HCT116 (cell line): ENCODE data around the gene KIF26B. TPM values are rescaled to one million over a fixed set of nuclear protein-coding genes. Genes with fewer than 3 reads are reported as not detected.

Experiments
- ATAC-seq: fragments of 200-7000 bp; cut with Tn5 transposase; 2 replicates; pipeline ENCODE4 v1.9.1; 2020; ENCODE audit warnings: mild to moderate bottlenecking, moderate library complexity
- BruUV-seq: library from RNA; stranded (reverse); fragments of 400-500 nt; replicated peaks from 2 replicates; lab custom pipeline; 2021; lab: Mats Ljungman, UMichigan
- CTCF ChIA-PET: fragments of 300-600 bp; sonication (Branson Sonifier 250); formaldehyde crosslinking; loops from one replicate; lab custom pipeline; 2021; ENCODE audit warnings: antibody characterized with exemption; lab: Charles Lee
- POLR2A ChIA-PET: fragments of 300-600, 350-600 bp; sonication (Branson Sonifier 250); formaldehyde crosslinking; loops from one replicate; lab custom pipeline; 2021; ENCODE audit warnings: antibody characterized with exemption; lab: Charles Lee
- RAD21 ChIA-PET, 2 experiments: fragments of 300-600 bp; sonication (Branson Sonifier 250); formaldehyde crosslinking; loops; one replicate each; lab custom pipeline; 2023; ENCODE audit warnings: low total read pairs in 2 of 2; ENCODE audit not compliant: uncharacterized antibody in 2 of 2, unreplicated experiment in 2 of 2, low non-redundant PET in 1 of 2; lab: Charles Lee
- DNase-seq: peaks from one replicate; pipeline ENCODE4 v3.0.0-alpha.2; 2010; ENCODE audit warnings: low read depth, low spot score
- H2AFZ ChIP-seq: fragments of 200-600 bp; shearing (Covaris generic), sonication (generic); 2 replicates; pipeline ENCODE4 v1.6.1; 2017; ENCODE audit warnings: low read depth, mixed run types, mixed read lengths, antibody characterized with exemption, low read length; ENCODE audit not compliant: poor library complexity, severe bottlenecking
- H3K27ac ChIP-seq: 2 replicates; pipeline ENCODE4 v1.5.1; 2012; ENCODE audit warnings: low read depth, low read length
- H3K27me3 ChIP-seq: fragments of 200-600 bp; sonication (generic); 2 replicates; pipeline ENCODE4 v1.6.1; 2016; ENCODE audit warnings: mixed run types, low read length, mixed read lengths; ENCODE audit not compliant: insufficient read depth
- H3K36me3 ChIP-seq, 2 experiments: fragments of 200-500 bp in 1 of 2; fragments of 200-600 bp in 1 of 2; sonication (Bioruptor generic) in 1 of 2; sonication (generic) in 1 of 2; 2 replicates each; pipeline versions ENCODE4 v1.5.1 to v1.6.1; 2014 to 2016; ENCODE audit warnings: low read length in 2 of 2, inconsistent platforms in 1 of 2, mixed read lengths in 1 of 2, mixed run types in 1 of 2; ENCODE audit not compliant: insufficient read depth in 2 of 2, control insufficient read depth in 1 of 2
- H3K4me1 ChIP-seq, 2 experiments: fragments of 200-600 bp in 1 of 2; sonication (generic) in 1 of 2; 2 replicates each; pipeline versions ENCODE4 v1.5.1 to v1.6.1; 2012 to 2017; ENCODE audit warnings: low read length in 2 of 2, inconsistent platforms in 1 of 2, mild to moderate bottlenecking in 1 of 2, mixed read lengths in 1 of 2, mixed run types in 1 of 2, moderate library complexity in 1 of 2; ENCODE audit not compliant: insufficient read depth in 2 of 2, control insufficient read depth in 1 of 2
- H3K4me2 ChIP-seq: fragments of 200-600 bp; sonication (generic); 2 replicates; pipeline ENCODE4 v1.6.1; 2017; ENCODE audit warnings: mixed run types, low read length, mixed read lengths
- H3K4me3 ChIP-seq, 2 experiments: fragments of 200-600 bp in 1 of 2; sonication (generic) in 1 of 2; replicated peaks in 1 of 2; 2 replicates each; pipeline ENCODE4 v1.5.1; 2011 to 2016; ENCODE audit warnings: low read length in 2 of 2, control low read depth in 1 of 2, low read depth in 1 of 2, mild to moderate bottlenecking in 1 of 2, mixed read lengths in 1 of 2, mixed run types in 1 of 2
- H3K79me2 ChIP-seq: fragments of 200-600 bp; sonication (generic); 2 replicates; pipeline ENCODE4 v1.6.1; 2017; ENCODE audit warnings: mild to moderate bottlenecking, mixed run types, low read length, moderate library complexity, mixed read lengths; ENCODE audit not compliant: insufficient read depth
- H3K9ac ChIP-seq: fragments of 200-600 bp; sonication (generic); 2 replicates; pipeline ENCODE4 v1.6.1; 2016; ENCODE audit warnings: low read length, mixed read lengths
- H3K9me2 ChIP-seq: fragments of 200-600 bp; sonication (generic), shearing (Covaris generic); 2 replicates; pipeline ENCODE4 v1.6.1; 2017; ENCODE audit warnings: mixed run types, mild to moderate bottlenecking, moderate library complexity; ENCODE audit not compliant: insufficient read depth
- H3K9me3 ChIP-seq, 2 experiments: fragments of 200-500 bp in 1 of 2; fragments of 200-600 bp in 1 of 2; sonication (Bioruptor generic) in 1 of 2; sonication (generic) in 1 of 2; 2 replicates each; pipeline ENCODE4 v1.6.1; 2014 to 2017; ENCODE audit warnings: low read length in 2 of 2, mixed read lengths in 2 of 2, inconsistent platforms in 1 of 2, low read depth in 1 of 2, mild to moderate bottlenecking in 1 of 2, mixed run types in 1 of 2, moderate library complexity in 1 of 2; ENCODE audit not compliant: control insufficient read depth in 1 of 2, insufficient read depth in 1 of 2
- H4K20me1 ChIP-seq: fragments of 200-600 bp; sonication (generic), shearing (Covaris generic); 2 replicates; pipeline ENCODE4 v1.6.1; 2017; ENCODE audit warnings: mixed run types, mild to moderate bottlenecking, moderate library complexity; ENCODE audit not compliant: insufficient read depth
- CEBPB ChIP-seq: IDR thresholded peaks from 2 replicates; pipeline ENCODE4 v1.6.1; 2012; ENCODE audit warnings: low read depth
- EZH2 ChIP-seq: fragments of 200-600 bp; sonication (generic); IDR thresholded peaks from 2 replicates; pipeline ENCODE4 v1.6.1; 2017; ENCODE audit warnings: antibody characterized with exemption, mixed run types
- EZH2phosphoT487 ChIP-seq: fragments of 200-600 bp; IDR thresholded peaks from 2 replicates; pipeline ENCODE4 v1.6.1; 2018; ENCODE audit warnings: antibody characterized with exemption, borderline replicate concordance
- FOSL1 ChIP-seq: IDR thresholded peaks from 2 replicates; pipeline ENCODE4 v1.6.1; 2012; ENCODE audit warnings: low read depth
- RAD21 ChIP-seq: IDR thresholded peaks from 2 replicates; pipeline ENCODE4 v1.6.1; 2012; ENCODE audit warnings: low read depth, mild to moderate bottlenecking
- SP1 ChIP-seq: IDR thresholded peaks from 2 replicates; pipeline ENCODE4 v1.6.1; 2012; ENCODE audit warnings: low read depth
- YY1 ChIP-seq: IDR thresholded peaks from 2 replicates; pipeline ENCODE4 v1.6.1; 2011; ENCODE audit warnings: low read length, low read depth, moderate library complexity, mild to moderate bottlenecking; ENCODE audit not compliant: insufficient replicate concordance; ENCODE audit errors: extremely low read depth
- ZFX ChIP-seq: fragments of 450-650 bp; IDR thresholded peaks from 2 replicates; pipeline ENCODE4 v1.6.1; 2017
- intact Hi-C: fragments of 100-400 bp; cut with micrococcal nuclease; formaldehyde crosslinking; loops from 2 replicates; pipeline ENCODE4 v1.10.0; 2022
- total RNA-seq: library from RNA; stranded (reverse); gene quantifications from one replicate; pipeline ENCODE4 v1.2.1, GENCODE V29; 2021; ENCODE audit not compliant: unreplicated experiment

The KIF26B gene
- total RNA-seq, 1 experiment from 2014 or later, result 0.49 TPM

- no peak overlapping the region for H3K9ac ChIP-seq
- TF ChIP-seq FOSL1 (no peak), YY1 (no peak), EZH2 (no peak), EZH2phosphoT487 (no peak), RAD21 (no peak)
- TF ChIP-seq, all 23 proteins: peak for 0
- H3K4me1 ChIP-seq, result no peaks in the 10 kb centered on the region
- no TSS peak for BruUV-seq
- H2AFZ ChIP-seq, result no peak overlapping the region
- H3K27ac ChIP-seq, result no peak overlapping the region
- H3K4me2 ChIP-seq, result no peak overlapping the region
- no peaks in the 10 kb centered on the region for H4K20me1 ChIP-seq
- H3K9me2 ChIP-seq, result no peaks in the 10 kb centered on the region
- ATAC-seq (no peak), DNase-seq (no peak)
- no peaks in the 10 kb centered on the region for H3K36me3 ChIP-seq
- ChIA-PET POLR2A (no interaction called here), RAD21 (no interaction called here), CTCF (no interaction called here)
- no peak overlapping the region for H3K4me3 ChIP-seq
- no peaks in the 10 kb centered on the region for H3K79me2 ChIP-seq
- H3K9me3 ChIP-seq, result no peaks in the 10 kb centered on the region
- peaks cover 43% of the 10 kb centered on the region for H3K27me3 ChIP-seq
- intact Hi-C loops, result no loop called here
Measured at GRCh38 chr1:245585252-245585959, 430.6 kb downstream of the KIF26B start.

- Histone ChIP-seq H3K4me2 (no peak overlapping the region), H3K79me2 (no peaks in the 10 kb centered on the region)
- RAD21 ChIA-PET, result no interaction called here
- TF ChIP-seq ZFX (no peak), SP1 (no peak), CEBPB (no peak)
- TF ChIP-seq, all 23 proteins: peak for 0
- Histone ChIP-seq H3K27ac (no peak overlapping the region), H4K20me1 (no peaks in the 10 kb centered on the region), H3K27me3 (peaks cover 24% of the 10 kb centered on the region), H3K36me3 (no peaks in the 10 kb centered on the region), H3K9ac (no peak overlapping the region), H3K9me2 (no peaks in the 10 kb centered on the region), H3K4me1 (no peaks in the 10 kb centered on the region), H3K9me3 (no peaks in the 10 kb centered on the region), H3K4me3 (no peak overlapping the region), H2AFZ (no peak overlapping the region)
- CTCF ChIA-PET, result no interaction called here
- POLR2A ChIA-PET, result no interaction called here
- intact Hi-C loops, result no loop called here
- DNase-seq (no peak), ATAC-seq (no peak)
- no TSS peak for BruUV-seq
Measured at GRCh38 chr1:245587435-245588115, 432.8 kb downstream of the KIF26B start.
